PC-3 (cell line): Measurements from ENCODE around the gene SPRY1. TPM values are rescaled to one million over a fixed set of nuclear protein-coding genes. Genes with fewer than 3 reads are reported as not detected.

Experiments
- ATAC-seq: fragments of 200-7000 bp; cut with Tn5 transposase; 2 replicates; pipeline ENCODE4 v1.9.1; 2020; ENCODE audit warnings: mild to moderate bottlenecking, moderate library complexity
- BruUV-seq: library from RNA; stranded (reverse); fragments of 400-500 nt; replicated peaks from 2 replicates; lab custom pipeline; 2021; lab: Mats Ljungman, UMichigan
- CTCF ChIA-PET: fragments of 300-600 bp; sonication (Branson Sonifier 250); formaldehyde crosslinking; loops from one replicate; lab custom pipeline; 2022; ENCODE audit warnings: antibody characterized with exemption; lab: Charles Lee
- POLR2A ChIA-PET: fragments of 300-600 bp; sonication (Branson Sonifier 250); formaldehyde crosslinking; loops from one replicate; lab custom pipeline; 2022; ENCODE audit warnings: antibody characterized with exemption; ENCODE audit not compliant: unreplicated experiment; lab: Charles Lee
- DNase-seq: peaks from one replicate; pipeline ENCODE4 v3.0.0-alpha.2; 2015
- H2AFZ ChIP-seq: fragments of 300-600 bp; sonication (generic); 2 replicates; pipeline ENCODE4 v1.6.0; 2016; ENCODE audit warnings: antibody characterized with exemption, low read length
- H3F3A ChIP-seq: fragments of 300-600 bp; sonication (generic); one replicate; pipeline ENCODE4 v1.6.0; 2017; ENCODE audit warnings: antibody characterized with exemption, low read length, control low read depth, mild to moderate bottlenecking; ENCODE audit not compliant: unreplicated experiment
- H3K27ac ChIP-seq: fragments of 300-600 bp; sonication (generic); 2 replicates; pipeline ENCODE4 v1.5.1; 2016; ENCODE audit warnings: mild to moderate bottlenecking, low read length
- H3K27me3 ChIP-seq: fragments of 300-600 bp; sonication (generic); 2 replicates; pipeline ENCODE4 v1.6.1; 2016; ENCODE audit warnings: low read length, mixed read lengths
- H3K36me3 ChIP-seq: fragments of 300-600 bp; sonication (generic); 2 replicates; pipeline ENCODE4 v1.6.1; 2016; ENCODE audit warnings: low read depth, mixed run types, low read length, mixed read lengths
- H3K4me1 ChIP-seq: fragments of 300-600 bp; sonication (generic); 2 replicates; pipeline ENCODE4 v1.5.1; 2016; ENCODE audit warnings: low read length; ENCODE audit not compliant: insufficient read depth
- H3K4me2 ChIP-seq: fragments of 300-600 bp; sonication (generic); 2 replicates; pipeline ENCODE4 v1.6.0; 2016; ENCODE audit warnings: low read length
- H3K4me3 ChIP-seq: fragments of 300-600 bp; sonication (generic); 2 replicates; pipeline ENCODE4 v1.5.1; 2016; ENCODE audit warnings: mild to moderate bottlenecking, low read length, mixed read lengths
- H3K79me2 ChIP-seq: fragments of 300-600 bp; sonication (generic); 2 replicates; pipeline ENCODE4 v1.6.1; 2017; ENCODE audit warnings: low read length, mixed read lengths
- H3K9ac ChIP-seq: fragments of 300-600 bp; sonication (generic); 2 replicates; pipeline ENCODE4 v1.6.0; 2016; ENCODE audit warnings: mild to moderate bottlenecking, low read length
- H3K9me2 ChIP-seq: fragments of 300-600 bp; sonication (generic); replicated peaks from 2 replicates; pipeline ENCODE4 v1.6.1; 2016; ENCODE audit warnings: mixed run types, low read length, mixed read lengths
- H3K9me3 ChIP-seq: fragments of 300-600 bp; sonication (generic); 2 replicates; pipeline ENCODE4 v1.6.1; 2016; ENCODE audit warnings: low read length, mixed read lengths
- H4K20me1 ChIP-seq: fragments of 300-600 bp; sonication (generic); 2 replicates; pipeline ENCODE4 v1.6.1; 2016; ENCODE audit warnings: low read length, mixed read lengths
- EZH2 ChIP-seq: fragments of 300-600 bp; sonication (generic); IDR thresholded peaks from one replicate; pipeline ENCODE4 v1.6.1; 2017; ENCODE audit warnings: antibody characterized with exemption, mild to moderate bottlenecking, low read length; ENCODE audit not compliant: unreplicated experiment
- EZH2phosphoT487 ChIP-seq: fragments of 300-600 bp; sonication (generic); IDR thresholded peaks from 2 replicates; pipeline ENCODE4 v1.6.1; 2018; ENCODE audit warnings: mild to moderate bottlenecking, antibody characterized with exemption, low read length, borderline replicate concordance
- intact Hi-C: fragments of 100-400 bp; cut with micrococcal nuclease; formaldehyde crosslinking; loops from 2 replicates; pipeline ENCODE4 v1.9.0; 2023
- total RNA-seq: library from RNA; depleted of rRNA; stranded (reverse); fragments of >200 nt; gene quantifications from 2 replicates; pipeline ENCODE4 v1.2.3, GENCODE V29; 2014
- TF ChIP-seq, protein P1 (sequence below): fragments of 300-600 bp; sonication (generic); conservative IDR thresholded peaks from 2 replicates; pipeline ENCODE4 v1.5.1; 2017; ENCODE audit warnings: antibody characterized with exemption, low read depth, mild to moderate bottlenecking, low read length

Gene SPRY1
- total RNA-seq, 1 experiment from 2014 or later = 26.4 TPM

DNA sequence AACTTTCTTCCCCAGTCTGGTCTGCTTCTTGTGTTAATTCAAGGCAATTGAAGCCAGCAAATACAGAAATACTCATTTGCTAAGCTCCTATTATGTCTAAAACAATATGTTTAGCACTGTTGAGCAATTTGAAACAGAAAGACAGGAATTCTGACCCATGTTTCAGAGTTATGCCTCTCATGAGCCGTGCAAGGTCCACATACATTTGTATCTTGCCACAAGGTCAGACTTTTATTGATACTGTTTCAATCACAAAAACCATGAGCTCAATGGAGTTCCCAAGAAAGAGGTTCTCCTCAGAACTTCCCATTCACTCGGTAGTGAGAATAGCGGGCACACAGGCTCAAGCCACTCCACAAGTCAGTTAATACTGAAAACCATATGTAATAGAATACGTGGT, 47.6 kb upstream of the SPRY1 start:
- H3K4me3 ChIP-seq = no peak overlapping the region
- no peak overlapping the region for H3K27ac ChIP-seq
- H3K9ac ChIP-seq = no peak overlapping the region
- ATAC-seq (no peak), DNase-seq (no peak)
- TF ChIP-seq EZH2 = no peak
- TF ChIP-seq EZH2phosphoT487 = no peak
- TF ChIP-seq, protein P1, sequence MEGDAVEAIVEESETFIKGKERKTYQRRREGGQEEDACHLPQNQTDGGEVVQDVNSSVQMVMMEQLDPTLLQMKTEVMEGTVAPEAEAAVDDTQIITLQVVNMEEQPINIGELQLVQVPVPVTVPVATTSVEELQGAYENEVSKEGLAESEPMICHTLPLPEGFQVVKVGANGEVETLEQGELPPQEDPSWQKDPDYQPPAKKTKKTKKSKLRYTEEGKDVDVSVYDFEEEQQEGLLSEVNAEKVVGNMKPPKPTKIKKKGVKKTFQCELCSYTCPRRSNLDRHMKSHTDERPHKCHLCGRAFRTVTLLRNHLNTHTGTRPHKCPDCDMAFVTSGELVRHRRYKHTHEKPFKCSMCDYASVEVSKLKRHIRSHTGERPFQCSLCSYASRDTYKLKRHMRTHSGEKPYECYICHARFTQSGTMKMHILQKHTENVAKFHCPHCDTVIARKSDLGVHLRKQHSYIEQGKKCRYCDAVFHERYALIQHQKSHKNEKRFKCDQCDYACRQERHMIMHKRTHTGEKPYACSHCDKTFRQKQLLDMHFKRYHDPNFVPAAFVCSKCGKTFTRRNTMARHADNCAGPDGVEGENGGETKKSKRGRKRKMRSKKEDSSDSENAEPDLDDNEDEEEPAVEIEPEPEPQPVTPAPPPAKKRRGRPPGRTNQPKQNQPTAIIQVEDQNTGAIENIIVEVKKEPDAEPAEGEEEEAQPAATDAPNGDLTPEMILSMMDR = no peak
- CTCF ChIA-PET = no interaction called here
- POLR2A ChIA-PET = no interaction called here
- H3K36me3 ChIP-seq = no peaks in the 10 kb centered on the region
- H3K9me3 ChIP-seq = no peaks in the 10 kb centered on the region
- H3K9me2 ChIP-seq = no peaks in the 10 kb centered on the region
- intact Hi-C loops = no loop called here
- H2AFZ ChIP-seq = no peak overlapping the region
- no TSS peak for BruUV-seq
- no peaks in the 10 kb centered on the region for H3K4me1 ChIP-seq
- no peaks in the 10 kb centered on the region for H4K20me1 ChIP-seq
- no peaks in the 10 kb centered on the region for H3K27me3 ChIP-seq
- no peaks in the 10 kb centered on the region for H3F3A ChIP-seq
- no peaks in the 10 kb centered on the region for H3K79me2 ChIP-seq
- no peak overlapping the region for H3K4me2 ChIP-seq

DNA sequence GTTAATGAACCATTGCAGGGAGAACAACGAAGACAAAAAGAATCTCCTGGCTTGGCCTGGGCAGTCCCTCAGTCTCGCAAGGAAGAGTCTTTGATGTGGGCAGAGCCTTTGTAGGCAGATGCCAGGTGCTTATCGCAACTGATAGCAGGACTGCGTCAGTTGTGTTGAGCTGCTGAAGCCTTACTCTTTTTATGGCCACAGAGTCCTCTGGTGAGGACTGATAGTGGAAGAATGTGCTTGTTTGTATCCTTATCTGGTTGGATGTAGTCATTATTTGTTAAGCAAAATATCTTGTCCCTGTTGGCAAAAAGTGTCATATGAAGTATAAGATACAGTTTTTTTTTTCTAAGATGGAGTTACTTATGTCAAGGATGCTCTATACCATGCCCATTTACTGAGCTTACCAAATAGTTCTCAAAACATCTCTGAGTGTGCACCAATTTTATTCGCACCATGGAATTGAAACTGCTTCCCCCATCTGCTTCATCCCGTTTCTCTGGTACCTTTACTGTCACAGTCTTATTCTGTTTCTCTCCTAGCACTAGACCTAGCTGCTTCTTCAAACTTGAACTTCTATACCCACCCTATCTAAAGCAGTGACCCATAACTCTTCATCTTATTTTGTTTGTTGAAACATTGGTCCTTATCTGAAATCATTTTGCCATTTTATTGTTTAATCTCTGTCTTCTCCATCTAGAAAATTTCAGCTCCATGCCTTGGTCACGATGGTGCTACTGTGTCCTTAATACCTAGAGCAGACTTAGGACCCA, 47.0 kb upstream of the SPRY1 start:
- no peaks in the 10 kb centered on the region for H3K36me3 ChIP-seq
- no peaks in the 10 kb centered on the region for H3K27me3 ChIP-seq
- H3K9ac ChIP-seq = no peak overlapping the region
- intact Hi-C loops = no loop called here
- no peaks in the 10 kb centered on the region for H3K79me2 ChIP-seq
- no peaks in the 10 kb centered on the region for H3F3A ChIP-seq
- H3K4me2 ChIP-seq = no peak overlapping the region
- ChIA-PET POLR2A (no interaction called here), CTCF (no interaction called here)
- no peak overlapping the region for H3K4me3 ChIP-seq
- no peaks in the 10 kb centered on the region for H3K9me2 ChIP-seq
- H3K4me1 ChIP-seq = no peaks in the 10 kb centered on the region
- H3K27ac ChIP-seq = no peak overlapping the region
- no peak for TF ChIP-seq EZH2phosphoT487
- TF ChIP-seq, protein P1 = no peak
- no peak for TF ChIP-seq EZH2
- BruUV-seq = no TSS peak
- DNase-seq (no peak), ATAC-seq (no peak)
- H2AFZ ChIP-seq = no peak overlapping the region
- H4K20me1 ChIP-seq = no peaks in the 10 kb centered on the region
- no peaks in the 10 kb centered on the region for H3K9me3 ChIP-seq

DNA sequence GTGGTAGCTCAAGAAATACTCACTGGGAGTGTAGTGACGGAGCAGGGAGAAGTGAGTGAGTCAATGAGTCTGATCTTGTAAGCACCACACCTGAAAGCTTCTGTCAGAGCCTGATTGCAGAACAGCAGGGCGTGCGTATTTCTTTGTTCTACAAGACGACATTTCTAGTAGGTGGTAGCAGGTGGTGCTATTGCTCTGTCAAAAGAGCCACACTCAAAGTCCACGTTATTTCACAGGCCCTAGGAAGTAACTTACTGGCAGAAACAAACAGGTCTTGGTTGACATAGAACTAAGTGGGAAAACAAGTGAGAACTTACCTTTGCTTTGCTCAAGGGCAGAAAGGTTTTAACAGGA, 46.4 kb upstream of the SPRY1 start:
- ATAC-seq = no peak
- Histone ChIP-seq H3K9me3 (no peaks in the 10 kb centered on the region), H3K4me2 (no peak overlapping the region), H4K20me1 (no peaks in the 10 kb centered on the region), H3K36me3 (no peaks in the 10 kb centered on the region), H3K27me3 (no peaks in the 10 kb centered on the region), H3F3A (no peaks in the 10 kb centered on the region), H3K9ac (no peak overlapping the region), H2AFZ (no peak overlapping the region), H3K4me3 (no peak overlapping the region), H3K27ac (no peak overlapping the region), H3K4me1 (no peaks in the 10 kb centered on the region), H3K9me2 (no peaks in the 10 kb centered on the region), H3K79me2 (no peaks in the 10 kb centered on the region)
- no TSS peak for BruUV-seq
- intact Hi-C loops = no loop called here
- ChIA-PET CTCF (no interaction called here), POLR2A (no interaction called here)
- no peak for TF ChIP-seq EZH2phosphoT487
- TF ChIP-seq, protein P1 = peak; percentile 34; the same call in 1 of the 2 replicates
- peak; percentile 25 for DNase-seq
